ENCODE measurements around the gene NR3C2.

- TF ChIP-seq RAD21 (IDR thresholded peaks at IDR 0.05; ENCODE audit: low read depth) (no peak), TCF7L2 (IDR thresholded peaks at IDR 0.05; ENCODE audit: borderline replicate concordance, extremely low read depth, insufficient read depth, insufficient read length) (no peak)
Observed at GRCh38 chr4:148310756-148311155, 131.5 kb downstream of the NR3C2 start.
